ENCODE data around the gene RBBP9. TPM values are rescaled to one million over a fixed set of nuclear protein-coding genes. Genes with fewer than 3 reads are reported as not detected.
"Not testable (repeated sequence)": the region's sequence is repeated elsewhere in the genome, so short reads cannot be mapped to it uniquely, and the experiment has no call there.

Gene RBBP9
- 28.4 TPM for total RNA-seq

- DNase-seq: peak; percentile 86
Observed at GRCh38 chr20:18496740-18497592, at the start of gene RBBP9. RBBP9 (minus strand) TSS chr20:18497225; CDS start chr20:18497167, 58 bp downstream.

GRCh38 chr20:18545566-18545965 is 48.5 kb upstream of the RBBP9 start:
- no peak for DNase-seq

GRCh38 chr20:18543932-18544331 is 46.9 kb upstream of the RBBP9 start:
- DNase-seq: no peak

GRCh38 chr20:18543216-18543615 is 46.2 kb upstream of the RBBP9 start:
- DNase-seq: no peak

GRCh38 chr20:18541741-18542140 is 44.7 kb upstream of the RBBP9 start:
- DNase-seq: no peak

GRCh38 chr20:18537651-18538050 is 40.6 kb upstream of the RBBP9 start:
- DNase-seq: no peak

GRCh38 chr20:18533978-18534644 is 37.1 kb upstream of the RBBP9 start:
- no peak for DNase-seq

- no peak for DNase-seq
Observed at GRCh38 chr20:18533491-18533890, 36.5 kb upstream of the RBBP9 start.

GRCh38 chr20:18532626-18533025 is 35.6 kb upstream of the RBBP9 start:
- no peak for DNase-seq

- no peak for DNase-seq
Observed at GRCh38 chr20:18529041-18529440, 32.0 kb upstream of the RBBP9 start.

- no peak for DNase-seq
Observed at GRCh38 chr20:18527836-18528235, 30.8 kb upstream of the RBBP9 start.

GRCh38 chr20:18527339-18527738 is 30.3 kb upstream of the RBBP9 start:
- DNase-seq: no peak

- DNase-seq: not testable (repeated sequence)
Observed at GRCh38 chr20:18526761-18527160, 29.7 kb upstream of the RBBP9 start.

- DNase-seq: no peak
Observed at GRCh38 chr20:18524646-18525045, 27.6 kb upstream of the RBBP9 start.

GRCh38 chr20:18523066-18523465 is 26.0 kb upstream of the RBBP9 start:
- DNase-seq: no peak

- DNase-seq: not testable (repeated sequence)
Observed at GRCh38 chr20:18522066-18522465, 25.0 kb upstream of the RBBP9 start.

GRCh38 chr20:18515973-18516372 is 18.9 kb upstream of the RBBP9 start:
- no peak for DNase-seq

- no peak for DNase-seq
Observed at GRCh38 chr20:18514127-18514526, 17.1 kb upstream of the RBBP9 start.

GRCh38 chr20:18513208-18513607 is 16.2 kb upstream of the RBBP9 start:
- DNase-seq: no peak

- no peak for DNase-seq
Observed at GRCh38 chr20:18511571-18511970, 14.5 kb upstream of the RBBP9 start.

- DNase-seq: peak; percentile 97
Observed at GRCh38 chr20:18507218-18508191, 10.5 kb upstream of the RBBP9 start, which contains the start of gene SEC23B. SEC23B (plus strand) TSS chr20:18507940; CDS start chr20:18510836, 2,896 bp downstream.

GRCh38 chr20:18506744-18507143 is 9.7 kb upstream of the RBBP9 start:
- no peak for DNase-seq
